DND-41 (cell line): ENCODE data around the gene RADIL.

ENCODE experiments used
- EZH2 ChIP-seq: IDR thresholded peaks from 3 replicates; pipeline ENCODE4 v1.6.1; 2012; ENCODE audit warnings: borderline replicate concordance, low read depth, mild to moderate bottlenecking, moderate library complexity, low read length, inconsistent platforms; ENCODE audit not compliant: severe bottlenecking
- TF ChIP-seq, protein P1 (sequence below): IDR thresholded peaks from 2 replicates; pipeline ENCODE4 v1.5.1; 2012; ENCODE audit warnings: borderline replicate concordance, low read length, moderate library complexity, mild to moderate bottlenecking; ENCODE audit not compliant: poor library complexity, severe bottlenecking; ENCODE audit errors: extremely low read depth

DNA sequence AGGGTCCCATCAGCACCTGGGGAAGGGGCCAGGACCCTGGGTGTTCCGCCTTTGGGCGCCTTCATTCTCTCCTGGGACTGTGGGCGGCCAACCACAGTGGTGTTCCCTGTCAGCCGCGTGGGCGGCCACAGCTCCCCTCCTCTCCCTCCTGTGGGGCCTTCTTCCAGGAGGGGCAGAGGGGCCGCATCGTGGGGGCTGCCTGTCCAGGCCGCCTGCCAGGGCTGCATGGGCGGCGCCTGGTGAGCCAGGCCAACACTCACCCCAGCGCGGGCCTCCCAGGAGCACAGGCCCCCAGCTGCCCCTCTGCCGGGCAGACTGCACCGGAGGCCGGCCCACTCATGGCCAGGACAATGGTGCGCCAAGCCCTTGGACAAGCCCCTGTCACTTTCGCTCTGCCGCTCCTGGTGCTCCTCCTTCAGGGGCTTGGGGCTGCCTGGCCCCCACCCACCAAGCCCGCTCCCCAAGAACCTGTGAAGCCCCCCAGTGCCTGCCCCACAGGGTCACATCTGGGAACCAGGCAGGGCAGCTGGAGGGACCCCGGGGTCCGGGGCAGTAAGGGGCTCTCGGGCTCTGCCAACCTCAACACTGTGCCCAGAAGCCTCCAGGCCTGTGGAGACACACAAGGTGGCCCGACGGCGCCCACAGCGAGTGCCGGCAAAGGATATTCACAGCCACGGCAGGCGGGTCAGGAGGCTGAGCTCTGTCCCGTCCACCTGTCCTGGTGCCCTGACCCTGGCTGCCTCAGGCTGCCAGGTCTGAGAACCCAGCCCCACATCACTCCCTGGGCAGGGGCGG, 65.3 kb downstream of the RADIL start:
- TF ChIP-seq, protein P1, sequence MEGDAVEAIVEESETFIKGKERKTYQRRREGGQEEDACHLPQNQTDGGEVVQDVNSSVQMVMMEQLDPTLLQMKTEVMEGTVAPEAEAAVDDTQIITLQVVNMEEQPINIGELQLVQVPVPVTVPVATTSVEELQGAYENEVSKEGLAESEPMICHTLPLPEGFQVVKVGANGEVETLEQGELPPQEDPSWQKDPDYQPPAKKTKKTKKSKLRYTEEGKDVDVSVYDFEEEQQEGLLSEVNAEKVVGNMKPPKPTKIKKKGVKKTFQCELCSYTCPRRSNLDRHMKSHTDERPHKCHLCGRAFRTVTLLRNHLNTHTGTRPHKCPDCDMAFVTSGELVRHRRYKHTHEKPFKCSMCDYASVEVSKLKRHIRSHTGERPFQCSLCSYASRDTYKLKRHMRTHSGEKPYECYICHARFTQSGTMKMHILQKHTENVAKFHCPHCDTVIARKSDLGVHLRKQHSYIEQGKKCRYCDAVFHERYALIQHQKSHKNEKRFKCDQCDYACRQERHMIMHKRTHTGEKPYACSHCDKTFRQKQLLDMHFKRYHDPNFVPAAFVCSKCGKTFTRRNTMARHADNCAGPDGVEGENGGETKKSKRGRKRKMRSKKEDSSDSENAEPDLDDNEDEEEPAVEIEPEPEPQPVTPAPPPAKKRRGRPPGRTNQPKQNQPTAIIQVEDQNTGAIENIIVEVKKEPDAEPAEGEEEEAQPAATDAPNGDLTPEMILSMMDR = no peak
- TF ChIP-seq EZH2 = no peak
